Stimulated activated CD4-positive, alpha-beta T cell treated with anti-CD3 and anti-CD28 coated beads, Interleukin-1b, Interleukin-23, amount 100 ng/mL, for 48 hours (primary cell): ENCODE data around the gene ARMH3.
A peak's percentile ranks its signal among the peaks of the same experiment; 100 is the strongest.

Experiments
- DNase-seq: peaks from one replicate; pipeline ENCODE4 v3.0.0-alpha.2; 2020

The ARMH3 gene

GRCh38 chr10:101893510-101894120 lies 162.4 kb downstream of the ARMH3 start:
- no peak for DNase-seq

- no peak for DNase-seq
These were observed 163.1 kb downstream of the ARMH3 start for GRCh38 chr10:101892782-101893391.

GRCh38 chr10:101889256-101890210 lies 166.4 kb downstream of the ARMH3 start:
- peak; percentile 69 for DNase-seq

- DNase-seq: no peak
These were observed 167.6 kb downstream of the ARMH3 start for GRCh38 chr10:101888251-101888949.

GRCh38 chr10:101887775-101888174 lies 168.2 kb downstream of the ARMH3 start:
- no peak for DNase-seq

GRCh38 chr10:101886521-101887312 lies 169.3 kb downstream of the ARMH3 start:
- no peak for DNase-seq

GRCh38 chr10:101881036-101881774 lies 174.8 kb downstream of the ARMH3 start:
- DNase-seq: no peak

- DNase-seq: no peak
These were observed 175.8 kb downstream of the ARMH3 start for GRCh38 chr10:101880232-101880573.

- no peak for DNase-seq
These were observed 176.3 kb downstream of the ARMH3 start for GRCh38 chr10:101879456-101880231.

- DNase-seq: no peak
These were observed 177.1 kb downstream of the ARMH3 start for GRCh38 chr10:101878869-101879268.

- no peak for DNase-seq
These were observed 180.8 kb downstream of the ARMH3 start for GRCh38 chr10:101875068-101875688.

GRCh38 chr10:101874252-101874651 lies 181.7 kb downstream of the ARMH3 start:
- no peak for DNase-seq

- no peak for DNase-seq
These were observed 188.0 kb downstream of the ARMH3 start for GRCh38 chr10:101867931-101868330.

GRCh38 chr10:101859530-101859929 lies 196.4 kb downstream of the ARMH3 start:
- DNase-seq: no peak

- no peak for DNase-seq
These were observed 197.1 kb downstream of the ARMH3 start for GRCh38 chr10:101858723-101859500.

- DNase-seq: no peak
These were observed 198.0 kb downstream of the ARMH3 start for GRCh38 chr10:101857802-101858476.

- no peak for DNase-seq
These were observed 199.3 kb downstream of the ARMH3 start for GRCh38 chr10:101856626-101857025.

- DNase-seq: no peak
These were observed 204.4 kb downstream of the ARMH3 start for GRCh38 chr10:101851411-101852116.
